Ovary (tissue), 9 donors: ENCODE results near the gene SSUH2. TPM values are rescaled to one million over a fixed set of nuclear protein-coding genes. Genes with fewer than 3 reads are reported as not detected.

Source experiments
- DNase-seq, 5 donors: peaks; one replicate each; pipeline ENCODE4 v3.0.0-alpha.2; 2019 to 2020
- H3K27ac ChIP-seq, 2 donors: fragments of 200-600 bp; one replicate each; pipeline versions ENCODE4 v1.5.1 to v1.8.0; 2019 to 2022
- H3K27me3 ChIP-seq: fragments of 200-600 bp; one replicate; pipeline ENCODE4 v1.8.0; 2022
- H3K36me3 ChIP-seq: fragments of 200-600 bp; sonication (generic); one replicate; pipeline ENCODE4 v1.5.1; 2019
- H3K4me1 ChIP-seq: one replicate; pipeline ENCODE4 v1.8.1; 2013; ENCODE audit warnings: mild to moderate bottlenecking, moderate library complexity; ENCODE audit not compliant: insufficient read depth
- H3K4me3 ChIP-seq: fragments of 200-600 bp; sonication (generic); one replicate; pipeline ENCODE4 v1.5.1; 2017
- H3K9me3 ChIP-seq, 2 donors: fragments of 200-600 bp in 1 of 2; sonication (generic) in 1 of 2; one replicate each; pipeline versions ENCODE4 v1.5.1 to v1.8.1; 2013 to 2019; ENCODE audit warnings: mild to moderate bottlenecking in 1 of 2, moderate library complexity in 1 of 2
- EP300 ChIP-seq: sonication (generic); formaldehyde crosslinking; IDR thresholded peaks from one replicate; pipeline ENCODE4 v1.6.1; 2017; ENCODE audit warnings: antibody characterized with exemption
- POLR2A ChIP-seq: fragments of 450-650 bp; IDR thresholded peaks from one replicate; pipeline ENCODE4 v1.6.1; 2017; ENCODE audit warnings: antibody characterized with exemption, mild to moderate bottlenecking, moderate library complexity
- WGBS, 3 donors: extraction: QIAGEN DNeasy Blood & Tissue Kit in 1 of 3; methylation state at CpG; one replicate each; pipeline versions ENCODE4 v1.1.5 to v1.1.7; 2013 to 2017; 5-methylcytosine and 5-hydroxymethylcytosine counted together
- intact Hi-C, 4 donors: fragments of 100-400 bp; cut with DNase I; formaldehyde crosslinking; loops; one replicate each; pipeline versions ENCODE4 v1.11.0 to v1.15.1; 2022 to 2023
- polyA plus RNA-seq, 2 donors: library from polyadenylated mRNA; stranded (reverse); fragments of 200-250 nt in 1 of 2; fragments of 350-450 nt in 1 of 2; fragmentation: Illumina TruSeq in 1 of 2; extraction: RNeasy Lipid Tissue Mini Kit (QIAGEN cat#74804) in 1 of 2; gene quantifications; one replicate each; pipeline ENCODE4 v1.2.3, GENCODE V29; 2013 to 2014
- total RNA-seq, 7 donors: library from RNA; depleted of rRNA in 2 of 7; stranded (reverse); fragments of >200 nt in 2 of 7; fragmentation: NEBNext Ultra II Directional in 3 of 7; extraction: Animal tissue kit (Norgen Biotek cat#: 25700) in 3 of 7; gene quantifications; one replicate each; pipeline versions ENCODE4 v1.1.0 to v1.2.4, GENCODE V29; 2016 to 2023
- TF ChIP-seq, protein P1 (sequence below), 3 donors: fragments of 450-650 bp in 2 of 3; fragments of 200-600 bp in 1 of 3; IDR thresholded peaks; one replicate each; pipeline versions ENCODE4 v1.5.1 to v1.8.0; 2016 to 2022; ENCODE audit warnings: antibody characterized with exemption in 3 of 3, mild to moderate bottlenecking in 1 of 3
- donor health status: DM: no; HTN: no; CAD: no; lungs with moderate emphysema.
- donor health status: DM: no; HTN: no; CAD: no.
- donor health status: Bipolar disorder and iron deficiency.
- donor health status: DM: yes; HTN: yes; CAD: no.
- donor health status: DM: no; HTN: no; CAD: no.
- donor health status: DM: yes; HTN: yes; CAD: no.

SSUH2 gene
- total and polyA plus RNA-seq, 9 donors, result 0.27 to 1.6 (median 0.63) TPM; not detected in 1

DNA sequence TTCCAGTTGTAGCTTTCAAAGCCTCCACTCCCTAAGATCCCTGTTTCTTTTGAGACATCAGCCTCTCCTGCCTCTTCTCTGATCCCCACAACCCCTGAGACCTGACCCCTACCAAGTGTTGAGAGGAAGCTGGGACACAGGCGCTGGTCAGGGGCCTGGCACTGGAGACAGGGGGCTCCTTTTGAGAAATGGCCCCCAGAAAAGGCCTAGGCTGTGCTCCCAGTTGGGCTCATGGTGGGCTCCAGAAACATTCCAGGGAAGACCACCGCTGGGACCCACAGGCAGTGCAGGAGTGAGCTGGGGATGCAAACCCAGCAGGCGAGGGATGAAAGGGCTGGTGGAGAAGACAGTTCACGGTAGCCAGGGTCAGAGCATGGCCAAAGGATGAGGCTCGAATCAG is 16.6 kb downstream of the SSUH2 start:
- no peaks in the 10 kb centered on the region for H3K9me3 ChIP-seq
- TF ChIP-seq EP300, result no peak
- TF ChIP-seq, protein P1, sequence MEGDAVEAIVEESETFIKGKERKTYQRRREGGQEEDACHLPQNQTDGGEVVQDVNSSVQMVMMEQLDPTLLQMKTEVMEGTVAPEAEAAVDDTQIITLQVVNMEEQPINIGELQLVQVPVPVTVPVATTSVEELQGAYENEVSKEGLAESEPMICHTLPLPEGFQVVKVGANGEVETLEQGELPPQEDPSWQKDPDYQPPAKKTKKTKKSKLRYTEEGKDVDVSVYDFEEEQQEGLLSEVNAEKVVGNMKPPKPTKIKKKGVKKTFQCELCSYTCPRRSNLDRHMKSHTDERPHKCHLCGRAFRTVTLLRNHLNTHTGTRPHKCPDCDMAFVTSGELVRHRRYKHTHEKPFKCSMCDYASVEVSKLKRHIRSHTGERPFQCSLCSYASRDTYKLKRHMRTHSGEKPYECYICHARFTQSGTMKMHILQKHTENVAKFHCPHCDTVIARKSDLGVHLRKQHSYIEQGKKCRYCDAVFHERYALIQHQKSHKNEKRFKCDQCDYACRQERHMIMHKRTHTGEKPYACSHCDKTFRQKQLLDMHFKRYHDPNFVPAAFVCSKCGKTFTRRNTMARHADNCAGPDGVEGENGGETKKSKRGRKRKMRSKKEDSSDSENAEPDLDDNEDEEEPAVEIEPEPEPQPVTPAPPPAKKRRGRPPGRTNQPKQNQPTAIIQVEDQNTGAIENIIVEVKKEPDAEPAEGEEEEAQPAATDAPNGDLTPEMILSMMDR (IDR thresholded peaks at IDR 0.05), result no peak
- TF ChIP-seq POLR2A, result no peak
- peaks cover 2% of the 10 kb centered on the region for H3K4me1 ChIP-seq
- H3K27me3 ChIP-seq, result no peaks in the 10 kb centered on the region
- H3K4me3 ChIP-seq, result no peak overlapping the region
- H3K27ac ChIP-seq, result no peak overlapping the region
- WGBS, 3 donors, result 94 to 98% (median 98%) methylated on average over 5 of the region's 5 CpGs
- intact Hi-C loops, result no loop called here
- DNase-seq, result no peak
- H3K36me3 ChIP-seq, result no peaks in the 10 kb centered on the region

DNA sequence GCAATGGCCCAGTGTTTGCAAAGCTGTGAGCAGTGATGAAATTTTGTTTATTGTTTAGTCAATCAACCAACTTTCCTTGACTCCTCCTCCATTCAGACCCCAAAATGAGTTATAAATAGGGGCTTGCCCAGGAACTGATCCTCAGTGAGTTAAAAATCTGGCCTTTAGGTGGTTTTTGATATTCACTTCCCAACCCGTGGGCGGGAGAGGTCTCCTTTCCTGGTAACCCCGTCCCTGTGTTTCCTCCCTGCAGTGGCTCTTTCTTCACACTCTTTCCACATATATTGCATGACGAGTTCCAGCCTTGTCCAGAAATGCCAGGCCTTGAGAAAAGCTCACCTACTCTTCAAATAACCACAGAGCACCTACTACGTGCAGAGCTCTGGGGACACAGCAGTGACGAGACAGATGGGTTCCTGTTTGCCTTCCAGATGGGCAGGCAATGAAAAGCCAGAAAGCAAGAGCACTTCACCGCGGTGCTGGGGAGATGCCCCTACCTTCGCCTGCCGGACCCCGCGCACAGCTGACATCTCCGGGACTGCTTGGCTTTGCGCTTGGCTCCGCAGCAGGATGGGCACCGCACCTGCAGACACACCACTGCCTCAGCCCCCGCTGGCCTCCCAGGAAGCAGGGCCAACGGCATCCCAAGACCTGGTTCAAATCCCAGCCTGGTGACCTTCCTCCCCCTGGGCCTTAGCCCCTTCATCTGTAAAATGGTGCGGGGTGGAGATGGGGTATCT is 17.2 kb downstream of the SSUH2 start:
- no peaks in the 10 kb centered on the region for H3K27me3 ChIP-seq
- peaks cover 5% of the 10 kb centered on the region for H3K4me1 ChIP-seq
- no peak overlapping the region for H3K4me3 ChIP-seq
- no peak for DNase-seq
- WGBS, 3 donors, result 87 to 94% (median 90%) methylated on average over 19 of the region's 19 CpGs
- no peak for TF ChIP-seq POLR2A
- no peak for TF ChIP-seq EP300
- TF ChIP-seq, protein P1 (IDR thresholded peaks at IDR 0.05), result no peak
- H3K36me3 ChIP-seq, result no peaks in the 10 kb centered on the region
- no peaks in the 10 kb centered on the region for H3K9me3 ChIP-seq
- H3K27ac ChIP-seq, result no peak overlapping the region
- intact Hi-C loops, result no loop called here

DNA sequence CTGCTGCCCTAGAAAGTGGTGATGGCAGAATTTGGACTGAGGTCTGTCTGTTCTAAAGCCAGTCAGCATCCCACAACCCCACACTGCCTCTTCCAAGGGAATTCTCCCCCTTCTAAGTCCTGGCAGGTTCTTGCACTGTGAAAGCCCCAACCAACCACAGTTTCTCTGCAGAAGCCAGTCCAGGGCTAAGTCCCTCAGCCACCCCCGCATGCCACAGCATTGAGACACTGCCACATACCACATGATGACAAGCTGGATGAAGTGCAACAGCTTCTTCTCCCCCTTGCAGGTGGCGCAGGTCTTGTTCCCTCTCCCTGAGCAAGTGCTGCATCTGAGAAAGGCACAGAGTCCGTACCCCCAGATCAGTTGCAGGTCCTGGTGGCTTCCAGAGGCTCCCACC is 18.6 kb downstream of the SSUH2 start:
- peaks cover 5% of the 10 kb centered on the region for H3K4me1 ChIP-seq
- H3K27me3 ChIP-seq, result no peaks in the 10 kb centered on the region
- 90 to 95% (median 93%) methylated on average over 3 of the region's 3 CpGs for WGBS, 3 donors
- H3K9me3 ChIP-seq, result no peaks in the 10 kb centered on the region
- H3K4me3 ChIP-seq, result no peak overlapping the region
- H3K27ac ChIP-seq, result no peak overlapping the region
- TF ChIP-seq POLR2A (no peak), EP300 (no peak)
- TF ChIP-seq, protein P1 (IDR thresholded peaks at IDR 0.05), result no peak
- H3K36me3 ChIP-seq, result no peaks in the 10 kb centered on the region
- DNase-seq, result no peak
- intact Hi-C loops, result no loop called here

DNA sequence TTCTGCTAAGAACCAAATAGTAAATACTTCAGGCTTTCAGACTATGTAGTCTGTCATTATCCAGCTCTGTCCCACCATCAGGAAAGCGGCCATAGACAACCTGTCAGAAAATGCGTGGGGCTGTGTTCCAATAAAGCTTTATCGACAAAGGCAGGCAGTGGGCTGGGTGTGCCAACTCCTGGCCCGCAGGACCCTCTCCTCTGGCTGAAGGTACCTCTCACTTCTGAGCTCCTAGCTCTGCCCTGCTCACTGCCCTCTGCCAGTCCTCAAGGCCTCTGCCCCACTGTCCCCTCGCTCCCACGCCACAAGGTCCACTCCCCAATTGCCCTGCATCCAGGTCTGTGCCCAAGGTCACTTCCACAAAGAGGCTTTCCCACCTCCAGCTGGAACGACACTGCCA is 20.0 kb downstream of the SSUH2 start:
- H3K36me3 ChIP-seq, result no peaks in the 10 kb centered on the region
- intact Hi-C loops, result loop anchor here (5.0 kb wide), 1 partner anchor 182 kb away; no protein-coding TSS in a partner anchor
- TF ChIP-seq POLR2A, result no peak
- TF ChIP-seq, protein P1 (IDR thresholded peaks at IDR 0.05), result no peak
- no peak for TF ChIP-seq EP300
- no peak for DNase-seq
- H3K4me1 ChIP-seq, result peaks cover 5% of the 10 kb centered on the region
- H3K27me3 ChIP-seq, result no peaks in the 10 kb centered on the region
- no peaks in the 10 kb centered on the region for H3K9me3 ChIP-seq
- WGBS, 3 donors, result 95 to 98% (median 98%) methylated on average over 7 of the region's 7 CpGs
- H3K27ac ChIP-seq, result no peak overlapping the region
- no peak overlapping the region for H3K4me3 ChIP-seq
